ENCODE results near the gene PRKCQ. TPM values are rescaled to one million over a fixed set of nuclear protein-coding genes. Genes with fewer than 3 reads are reported as not detected.
A peak's percentile ranks its signal among the peaks of the same experiment; 100 is the strongest.

Gene PRKCQ
- total RNA-seq, 1 experiment from 2014 or later, result 4.0 TPM

- H3K4me2 ChIP-seq, result peak overlapping the region; percentile 61
- peak overlapping the region; percentile 46; the same call in 1 of the 2 replicates for H3K4me3 ChIP-seq
- no peak overlapping the region for H2AFZ ChIP-seq
- peaks cover 32% of the 10 kb centered on the region for H3K4me1 ChIP-seq (replicated peaks; ENCODE audit: insufficient read depth)
- no peaks in the 10 kb centered on the region for H3K36me3 ChIP-seq (ENCODE audit: low read depth)
- H3K9me3 ChIP-seq (ENCODE audit: insufficient read depth, low read depth), result no peaks in the 10 kb centered on the region
- DNase-seq, result no peak
- BruUV-seq (replicated peaks), result TSS peak; percentile 67
- H3K9me2 ChIP-seq (ENCODE audit: insufficient read depth), result no peaks in the 10 kb centered on the region
- H3K79me2 ChIP-seq (ENCODE audit: low read depth), result no peaks in the 10 kb centered on the region
- ChIA-PET CTCF (interaction anchor here (0.5 to 1.7 kb wide), 9 partner anchors 125 to 378 kb away, joined by 3 to 34 read pairs (median 5); partner anchors contain the start of gene PFKFB3), POLR2A (ENCODE audit: unreplicated experiment) (no interaction called here)
- TF ChIP-seq CTCF (conservative IDR thresholded peaks at IDR 0.05) (no peak), EZH2 (IDR thresholded peaks at IDR 0.05; ENCODE audit: low read depth) (no peak)
- H3F3A ChIP-seq (ENCODE audit: insufficient read depth, low read depth), result peaks cover 18% of the 10 kb centered on the region
- intact Hi-C loops (cut with micrococcal nuclease; ENCODE audit: unreplicated experiment), result loop anchor here (1.0 to 10.0 kb wide), 7 partner anchors 199 to 1584 kb away; partner anchors contain the start of genes FBH1 and PFKFB3
- no peaks in the 10 kb centered on the region for H3K27me3 ChIP-seq (ENCODE audit: insufficient read depth, low read depth)
- H4K20me1 ChIP-seq (ENCODE audit: insufficient read depth), result no peaks in the 10 kb centered on the region
- H3K27ac ChIP-seq, result peak overlapping the region; percentile 77
Observed at GRCh38 chr10:6400821-6401465, 179.1 kb downstream of the PRKCQ start.

GRCh38 chr10:6400331-6400730 is 179.7 kb downstream of the PRKCQ start:
- intact Hi-C loops (cut with micrococcal nuclease; ENCODE audit: unreplicated experiment), result loop anchor here (2.0 to 10.0 kb wide), 4 partner anchors 386 to 1583 kb away; partner anchors contain the start of gene FBH1
- H3K4me3 ChIP-seq, result no peak overlapping the region

GRCh38 chr10:6399879-6400278 is 180.2 kb downstream of the PRKCQ start:
- no TSS peak for BruUV-seq (replicated peaks)
- no peaks in the 10 kb centered on the region for H3K27me3 ChIP-seq (ENCODE audit: insufficient read depth, low read depth)
- no peak for DNase-seq
- CTCF ChIA-PET, result interaction anchor here (1.0 kb wide), 1 partner anchor 197 kb away, joined by 3 read pairs; the partner anchor contains the start of gene PFKFB3
- peak overlapping the region; percentile 42 for H3K4me2 ChIP-seq
- H3K4me3 ChIP-seq, result no peak overlapping the region
- no peaks in the 10 kb centered on the region for H3K9me3 ChIP-seq (ENCODE audit: insufficient read depth, low read depth)
- intact Hi-C loops (cut with micrococcal nuclease; ENCODE audit: unreplicated experiment), result loop anchor here (1.0 to 10.0 kb wide), 8 partner anchors 103 to 1583 kb away; partner anchors contain the start of gene FBH1
- no peaks in the 10 kb centered on the region for H3K9me2 ChIP-seq (ENCODE audit: insufficient read depth)
- POLR2A ChIA-PET (ENCODE audit: unreplicated experiment), result interaction anchor here (1.0 kb wide), 1 partner anchor 197 kb away, joined by 6 read pairs; the partner anchor contains the start of gene PFKFB3
- H2AFZ ChIP-seq, result no peak overlapping the region
- H3K4me1 ChIP-seq (replicated peaks; ENCODE audit: insufficient read depth), result peaks cover 32% of the 10 kb centered on the region
- H3K79me2 ChIP-seq (ENCODE audit: low read depth), result no peaks in the 10 kb centered on the region
- H3F3A ChIP-seq (ENCODE audit: insufficient read depth, low read depth), result peaks cover 18% of the 10 kb centered on the region
- no peaks in the 10 kb centered on the region for H3K36me3 ChIP-seq (ENCODE audit: low read depth)
- peak overlapping the region; percentile 47 for H3K27ac ChIP-seq
- TF ChIP-seq EZH2 (IDR thresholded peaks at IDR 0.05; ENCODE audit: low read depth), result no peak
- no peak for TF ChIP-seq CTCF (conservative IDR thresholded peaks at IDR 0.05)
- H4K20me1 ChIP-seq (ENCODE audit: insufficient read depth), result no peaks in the 10 kb centered on the region

More at GRCh38 chr10:6400331-6400730, 179.7 kb downstream of the PRKCQ start:
- Histone ChIP-seq H3K27me3 (ENCODE audit: insufficient read depth, low read depth) (no peaks in the 10 kb centered on the region), H2AFZ (no peak overlapping the region), H3K9me3 (ENCODE audit: insufficient read depth, low read depth) (no peaks in the 10 kb centered on the region), H3K27ac (no peak overlapping the region), H3K79me2 (ENCODE audit: low read depth) (no peaks in the 10 kb centered on the region), H3K36me3 (ENCODE audit: low read depth) (no peaks in the 10 kb centered on the region), H3K9me2 (ENCODE audit: insufficient read depth) (no peaks in the 10 kb centered on the region), H3K4me1 (replicated peaks; ENCODE audit: insufficient read depth) (peaks cover 32% of the 10 kb centered on the region), H3F3A (ENCODE audit: insufficient read depth, low read depth) (peaks cover 18% of the 10 kb centered on the region), H4K20me1 (ENCODE audit: insufficient read depth) (no peaks in the 10 kb centered on the region), H3K4me2 (no peak overlapping the region)
- CTCF ChIA-PET, result no interaction called here
- DNase-seq, result no peak
- no TSS peak for BruUV-seq (replicated peaks)
- TF ChIP-seq EZH2 (IDR thresholded peaks at IDR 0.05; ENCODE audit: low read depth), result no peak
- no peak for TF ChIP-seq CTCF (conservative IDR thresholded peaks at IDR 0.05)
- POLR2A ChIA-PET (ENCODE audit: unreplicated experiment), result no interaction called here
